Sigmoid colon (tissue), 7 donors: Measurements from ENCODE around the gene CTNNA2. TPM values are rescaled to one million over a fixed set of nuclear protein-coding genes. Genes with fewer than 3 reads are reported as not detected.

ENCODE experiments used
- DNase-seq: peaks from one replicate; pipeline ENCODE4 v3.0.0-alpha.2; 2019
- H3K27ac ChIP-seq, 4 donors: fragments of 200-600 bp; sonication (generic); one replicate each; pipeline ENCODE4 v1.5.1; 2016 to 2019; ENCODE audit warnings: mild to moderate bottlenecking in 1 of 4
- H3K27me3 ChIP-seq, 3 donors: fragments of 200-600 bp; sonication (generic); one replicate each; pipeline ENCODE4 v1.5.1; 2019; ENCODE audit warnings: mild to moderate bottlenecking in 1 of 3
- H3K36me3 ChIP-seq, 4 donors: fragments of 200-600 bp; sonication (generic); one replicate each; pipeline ENCODE4 v1.5.1; 2016 to 2019
- H3K4me1 ChIP-seq, 4 donors: fragments of 200-600 bp; sonication (generic); one replicate each; pipeline ENCODE4 v1.5.1; 2017 to 2019
- H3K4me3 ChIP-seq, 4 donors: fragments of 200-600 bp; sonication (generic); one replicate each; pipeline ENCODE4 v1.5.1; 2017 to 2019; ENCODE audit warnings: mild to moderate bottlenecking in 2 of 4, moderate library complexity in 1 of 4
- H3K9me3 ChIP-seq, 4 donors: fragments of 200-600 bp in 3 of 4; sonication (generic) in 3 of 4; one replicate each; pipeline versions ENCODE4 v1.5.1 to v1.6.1; 2013 to 2019
- CTCF ChIP-seq, 4 experiments: fragments of 450-650 bp in 3 of 4; fragments of 200-600 bp in 1 of 4; IDR thresholded peaks; one replicate each; pipeline ENCODE4 v1.5.1; 2016 to 2019; ENCODE audit warnings: antibody characterized with exemption in 4 of 4, mild to moderate bottlenecking in 3 of 4, moderate library complexity in 2 of 4
- EP300 ChIP-seq, 4 donors: sonication (generic); formaldehyde crosslinking; IDR thresholded peaks; one replicate each; pipeline ENCODE4 v1.6.1; 2017; ENCODE audit warnings: antibody characterized with exemption in 4 of 4
- POLR2A ChIP-seq, 2 donors: fragments of 450-650 bp; IDR thresholded peaks; one replicate each; pipeline ENCODE4 v1.6.1; 2016; ENCODE audit warnings: antibody characterized with exemption in 2 of 2, mild to moderate bottlenecking in 2 of 2, moderate library complexity in 2 of 2
- POLR2AphosphoS5 ChIP-seq, 4 donors: sonication (generic); formaldehyde crosslinking; IDR thresholded peaks; one replicate each; pipeline ENCODE4 v1.6.1; 2017; ENCODE audit warnings: antibody characterized with exemption in 4 of 4
- WGBS, 2 donors: extraction: QIAGEN DNeasy Blood & Tissue Kit; methylation state at CpG; one replicate each; pipeline ENCODE4 v1.1.7; 2013; 5-methylcytosine and 5-hydroxymethylcytosine counted together
- intact Hi-C: fragments of 100-400 bp; cut with DNase I; formaldehyde crosslinking; loops from one replicate; pipeline ENCODE4 v1.15.1; 2023
- polyA plus RNA-seq, 3 donors: library from polyadenylated mRNA; stranded (reverse); fragments of 200-250 nt; gene quantifications; one replicate each; pipeline ENCODE4 v1.2.3, GENCODE V29; 2013
- total RNA-seq, 4 donors: library from RNA; depleted of rRNA; stranded (reverse); fragments of >200 nt; gene quantifications; one replicate each; pipeline ENCODE4 v1.1.0, GENCODE V29; 2016
- donor health status: healthy with polysubstance abuse.
- donor health status: Bipolar disorder and iron deficiency.
- donor health status: healthy.

CTNNA2 gene
- total and polyA plus RNA-seq, 7 donors = 1.4 to 8.6 (median 3.8) TPM; not detected in 2

- DNase-seq = no peak
- peaks cover 0 to 6% (median 5%) of the 10 kb centered on the region in 4 donors for H3K4me1 ChIP-seq
- no peaks in the 10 kb centered on the region for H3K9me3 ChIP-seq
- H3K36me3 ChIP-seq = no peaks in the 10 kb centered on the region
- H3K27me3 ChIP-seq = no peaks in the 10 kb centered on the region
- no peak overlapping the region for H3K4me3 ChIP-seq
- TF ChIP-seq EP300 (IDR thresholded peaks at IDR 0.05) (no peak), POLR2AphosphoS5 (IDR thresholded peaks at IDR 0.05) (no peak), POLR2A (IDR thresholded peaks at IDR 0.05) (no peak), CTCF (IDR thresholded peaks at IDR 0.05) (no peak)
- intact Hi-C loops = no loop called here
- no peak overlapping the region for H3K27ac ChIP-seq
Observed at GRCh38 chr2:80643598-80643997, 1130.7 kb downstream of the CTNNA2 start.

GRCh38 chr2:80651435-80651834 lies 1138.6 kb downstream of the CTNNA2 start:
- Histone ChIP-seq H3K27ac (no peak overlapping the region), H3K36me3 (no peaks in the 10 kb centered on the region), H3K4me3 (no peak overlapping the region), H3K4me1 (no peaks in the 10 kb centered on the region), H3K27me3 (no peaks in the 10 kb centered on the region), H3K9me3 (no peaks in the 10 kb centered on the region)
- WGBS, 2 donors = 70 to 92% methylated on average over 1 of the region's 1 CpG
- no peak for DNase-seq
- intact Hi-C loops = no loop called here
- TF ChIP-seq POLR2AphosphoS5 (IDR thresholded peaks at IDR 0.05) (no peak), POLR2A (IDR thresholded peaks at IDR 0.05) (no peak), CTCF (IDR thresholded peaks at IDR 0.05) (no peak), EP300 (IDR thresholded peaks at IDR 0.05) (no peak)

GRCh38 chr2:80655265-80655664 lies 1142.4 kb downstream of the CTNNA2 start:
- no peak overlapping the region for H3K4me3 ChIP-seq
- 93 to 97% methylated on average over 1 of the region's 1 CpG for WGBS, 2 donors

GRCh38 chr2:80670763-80671162 lies 1157.9 kb downstream of the CTNNA2 start:
- intact Hi-C loops = no loop called here
- 42 to 46% methylated on average over 4 of the region's 4 CpGs for WGBS, 2 donors

More at GRCh38 chr2:80655265-80655664, 1142.4 kb downstream of the CTNNA2 start:
- Histone ChIP-seq H3K27ac (no peak overlapping the region), H3K27me3 (no peaks in the 10 kb centered on the region), H3K4me1 (no peaks in the 10 kb centered on the region), H3K9me3 (no peaks in the 10 kb centered on the region), H3K36me3 (no peaks in the 10 kb centered on the region)
- intact Hi-C loops = no loop called here
- no peak for DNase-seq
- TF ChIP-seq EP300 (IDR thresholded peaks at IDR 0.05) (no peak), CTCF (IDR thresholded peaks at IDR 0.05) (no peak), POLR2A (IDR thresholded peaks at IDR 0.05) (no peak), POLR2AphosphoS5 (IDR thresholded peaks at IDR 0.05) (no peak)

More at GRCh38 chr2:80670763-80671162, 1157.9 kb downstream of the CTNNA2 start:
- H3K9me3 ChIP-seq = no peaks in the 10 kb centered on the region
- no peak overlapping the region for H3K27ac ChIP-seq
- no peaks in the 10 kb centered on the region for H3K27me3 ChIP-seq
- H3K4me1 ChIP-seq = peaks cover 0 to 12% (median 4%) of the 10 kb centered on the region in 4 donors
- no peaks in the 10 kb centered on the region for H3K36me3 ChIP-seq
- no peak overlapping the region for H3K4me3 ChIP-seq
- no peak for DNase-seq
- no peak for TF ChIP-seq POLR2A (IDR thresholded peaks at IDR 0.05)
- no peak for TF ChIP-seq EP300 (IDR thresholded peaks at IDR 0.05)
- no peak for TF ChIP-seq CTCF (IDR thresholded peaks at IDR 0.05)
- TF ChIP-seq POLR2AphosphoS5 (IDR thresholded peaks at IDR 0.05) = no peak
